ENCODE results near the gene IL7R. TPM values are rescaled to one million over a fixed set of nuclear protein-coding genes. Genes with fewer than 3 reads are reported as not detected.
"Not testable (repeated sequence)": the region's sequence is repeated elsewhere in the genome, so short reads cannot be mapped to it uniquely, and the experiment has no call there.

IL7R gene
- total and polyA plus RNA-seq, 9 donors = 0.28 to 11.3 (median 3.2) TPM

- H3K27ac ChIP-seq = no peak overlapping the region
- WGBS, 3 donors = 90 to 92% (median 90%) methylated on average over 1 of the region's 1 CpG
These were observed 2.4 kb upstream of the IL7R start for GRCh38 chr5:35854248-35854647.

GRCh38 chr5:35855187-35855586, 1.5 kb upstream of the IL7R start:
- 43 to 53% (median 51%) methylated on average over 1 of the region's 1 CpG for WGBS, 3 donors
- no peaks in the 10 kb centered on the region for H3K36me3 ChIP-seq
- H3K4me1 ChIP-seq (ENCODE audit: insufficient read depth) = peaks cover 16% of the 10 kb centered on the region
- H3K4me3 ChIP-seq = no peak overlapping the region
- H3K27ac ChIP-seq = no peak overlapping the region
- intact Hi-C loops (cut with DNase I) = no loop called here
- H3K9me3 ChIP-seq = no peaks in the 10 kb centered on the region
- TF ChIP-seq POLR2A (IDR thresholded peaks at IDR 0.05) (no peak), CTCF (IDR thresholded peaks at IDR 0.05) (no peak), EP300 (IDR thresholded peaks at IDR 0.05) (no peak)
- DNase-seq = no peak
- no peaks in the 10 kb centered on the region for H3K27me3 ChIP-seq

More at GRCh38 chr5:35854248-35854647, 2.4 kb upstream of the IL7R start:
- H3K36me3 ChIP-seq = no peaks in the 10 kb centered on the region
- TF ChIP-seq EP300 (IDR thresholded peaks at IDR 0.05) = no peak
- no peak for TF ChIP-seq POLR2A (IDR thresholded peaks at IDR 0.05)
- TF ChIP-seq CTCF (IDR thresholded peaks at IDR 0.05) = no peak
- no peak overlapping the region for H3K4me3 ChIP-seq
- no peak for DNase-seq
- intact Hi-C loops (cut with DNase I) = no loop called here
- no peaks in the 10 kb centered on the region for H3K9me3 ChIP-seq
- H3K27me3 ChIP-seq = no peaks in the 10 kb centered on the region
- H3K4me1 ChIP-seq (ENCODE audit: insufficient read depth) = peaks cover 16% of the 10 kb centered on the region

- H3K4me3 ChIP-seq; DNase-seq; H3K36me3 ChIP-seq; H3K9me3 ChIP-seq; H3K27ac ChIP-seq; H3K27me3 ChIP-seq; intact Hi-C loops (cut with DNase I): not testable (repeated sequence)
- peaks cover 12% of the 10 kb centered on the region for H3K4me1 ChIP-seq (ENCODE audit: insufficient read depth)
- WGBS, 3 donors = 94 to 96% (median 94%) methylated on average over 5 of the region's 5 CpGs
These were observed 416 bp upstream of the IL7R start for GRCh38 chr5:35856186-35856764.

- Histone ChIP-seq H3K9me3 (no peaks in the 10 kb centered on the region), H3K36me3 (no peaks in the 10 kb centered on the region), H3K27me3 (no peaks in the 10 kb centered on the region), H3K27ac (no peak overlapping the region), H3K4me3 (no peak overlapping the region), H3K4me1 (ENCODE audit: insufficient read depth) (peaks cover 2% of the 10 kb centered on the region)
- WGBS, 3 donors = 37 to 44% (median 42%) methylated on average over 2 of the region's 2 CpGs
- no peak for TF ChIP-seq POLR2A (IDR thresholded peaks at IDR 0.05)
- no peak for TF ChIP-seq EP300 (IDR thresholded peaks at IDR 0.05)
- no peak for TF ChIP-seq CTCF (IDR thresholded peaks at IDR 0.05)
- no peak for DNase-seq
- intact Hi-C loops (cut with DNase I) = no loop called here
These were observed 1.0 kb downstream of the IL7R start for GRCh38 chr5:35857606-35858205.

GRCh38 chr5:35859101-35859661, 2.5 kb downstream of the IL7R start:
- no peak for TF ChIP-seq POLR2A (IDR thresholded peaks at IDR 0.05)
- no peak for TF ChIP-seq CTCF (IDR thresholded peaks at IDR 0.05)
- TF ChIP-seq EP300 (IDR thresholded peaks at IDR 0.05) = no peak
- WGBS, 3 donors = 64 to 73% (median 67%) methylated on average over 3 of the region's 3 CpGs
- H3K27me3 ChIP-seq = no peaks in the 10 kb centered on the region
- no peaks in the 10 kb centered on the region for H3K4me1 ChIP-seq (ENCODE audit: insufficient read depth)
- DNase-seq = no peak
- no peaks in the 10 kb centered on the region for H3K36me3 ChIP-seq
- intact Hi-C loops (cut with DNase I) = no loop called here
- H3K4me3 ChIP-seq = no peak overlapping the region
- H3K27ac ChIP-seq = no peak overlapping the region
- H3K9me3 ChIP-seq = no peaks in the 10 kb centered on the region

Measured in ovary (tissue), 9 donors.